SK-N-SH (cell line): ENCODE data around the gene SLC2A4. TPM values are rescaled to one million over a fixed set of nuclear protein-coding genes. Genes with fewer than 3 reads are reported as not detected.

Source experiments
- CTCF ChIA-PET: fragments of 300-600, 350-600 bp; formaldehyde crosslinking; extraction: SDS; loops from one replicate; lab custom pipeline; 2021; lab: Yijun Ruan, JAX
- POLR2A ChIA-PET: fragments of 350-600 bp; sonication (Branson Sonifier 250); formaldehyde crosslinking; extraction: SDS; loops from one replicate; lab custom pipeline; 2020; ENCODE audit warnings: antibody characterized with exemption, inconsistent platforms; lab: Yijun Ruan, JAX
- DNase-seq: peaks from one replicate; pipeline ENCODE4 v3.0.0; 2012
- H2AFZ ChIP-seq: fragments of 200-600 bp; sonication (generic); 2 replicates; pipeline ENCODE4 v1.8.1; 2016; ENCODE audit warnings: antibody characterized with exemption, mild to moderate bottlenecking, low read depth
- H3F3A ChIP-seq: fragments of 200-600 bp; sonication (generic); replicated peaks from 2 replicates; pipeline ENCODE3; 2016; ENCODE audit warnings: antibody characterized with exemption, mild to moderate bottlenecking; ENCODE audit not compliant: insufficient read depth
- H3K27ac ChIP-seq, 2 experiments: fragments of 200-500 bp in 1 of 2; fragments of 200-600 bp in 1 of 2; sonication (Bioruptor generic) in 1 of 2; sonication (generic), shearing (Covaris generic) in 1 of 2; 2 replicates each; pipeline versions ENCODE4 v1.5.1 to v1.6.1; 2014 to 2016; ENCODE audit warnings: low read depth in 2 of 2, inconsistent platforms in 1 of 2, low read length in 1 of 2, mild to moderate bottlenecking in 1 of 2, mixed read lengths in 1 of 2
- H3K27me3 ChIP-seq: fragments of 200-600 bp; sonication (generic), shearing (Covaris generic); 2 replicates; pipeline ENCODE4 v1.6.1; 2016; ENCODE audit warnings: mixed run types; ENCODE audit not compliant: insufficient read depth
- H3K36me3 ChIP-seq, 2 experiments: fragments of 200-500 bp in 1 of 2; fragments of 200-600 bp in 1 of 2; sonication (Bioruptor generic) in 1 of 2; sonication (generic) in 1 of 2; replicated peaks in 1 of 2; 2 replicates each; pipeline versions ENCODE3 to v1.5.1; 2014 to 2016; ENCODE audit warnings: low read length in 1 of 2, mild to moderate bottlenecking in 1 of 2; ENCODE audit not compliant: insufficient read depth in 2 of 2, control insufficient read depth in 1 of 2
- H3K4me1 ChIP-seq, 2 experiments: fragments of 200-500 bp in 1 of 2; fragments of 200-600 bp in 1 of 2; sonication (Bioruptor generic) in 1 of 2; sonication (generic), shearing (Covaris generic) in 1 of 2; 2 replicates each; pipeline versions ENCODE4 v1.5.1 to v1.6.1; 2014 to 2016; ENCODE audit warnings: low read depth in 1 of 2, low read length in 1 of 2, mixed run types in 1 of 2; ENCODE audit not compliant: insufficient read depth in 2 of 2, control insufficient read depth in 1 of 2
- H3K4me2 ChIP-seq: fragments of 200-600 bp; sonication (generic), shearing (Covaris generic); 2 replicates; pipeline ENCODE4 v1.6.1; 2017; ENCODE audit warnings: mixed run types
- H3K4me3 ChIP-seq, 2 experiments: fragments of 200-500 bp in 1 of 2; fragments of 200-600 bp in 1 of 2; sonication (Bioruptor generic) in 1 of 2; sonication (generic), shearing (Covaris generic) in 1 of 2; 2 replicates each; pipeline versions ENCODE4 v1.5.1 to v1.8.1; 2014 to 2016; ENCODE audit warnings: low read depth in 2 of 2, inconsistent platforms in 1 of 2, low read length in 1 of 2, mild to moderate bottlenecking in 1 of 2, mixed read lengths in 1 of 2, moderate library complexity in 1 of 2
- H3K79me2 ChIP-seq: fragments of 200-600 bp; sonication (generic); 2 replicates; pipeline ENCODE4 v1.8.1; 2017; ENCODE audit warnings: mild to moderate bottlenecking; ENCODE audit not compliant: insufficient read depth
- H3K9ac ChIP-seq: fragments of 200-600 bp; sonication (generic); 2 replicates; pipeline ENCODE4 v1.6.1; 2017; ENCODE audit warnings: mixed run types
- H3K9me2 ChIP-seq: fragments of 200-600 bp; sonication (generic); 2 replicates; pipeline ENCODE4 v1.6.1; 2017; ENCODE audit warnings: mixed run types
- H3K9me3 ChIP-seq: fragments of 200-600 bp; sonication (generic); 2 replicates; pipeline ENCODE4 v1.6.1; 2017; ENCODE audit warnings: mixed run types, mild to moderate bottlenecking, moderate library complexity
- H4K20me1 ChIP-seq: fragments of 200-600 bp; sonication (generic); 2 replicates; pipeline ENCODE4 v1.6.1; 2017; ENCODE audit warnings: mild to moderate bottlenecking, mixed run types; ENCODE audit not compliant: insufficient read depth
- EP300 ChIP-seq, 2 experiments: IDR thresholded peaks; 2 replicates each; pipeline versions ENCODE4 v1.4.0 to v1.6.1; 2012; ENCODE audit warnings: borderline replicate concordance in 1 of 2, low read depth in 1 of 2, low read length in 1 of 2
- EZH2phosphoT487 ChIP-seq: fragments of 200-600 bp; sonication (generic); IDR thresholded peaks from 2 replicates; pipeline ENCODE4 v1.6.1; 2017; ENCODE audit warnings: low read depth, mixed run types, mild to moderate bottlenecking, antibody characterized with exemption, moderate library complexity, borderline replicate concordance
- GABPA ChIP-seq: IDR thresholded peaks from 2 replicates; pipeline ENCODE4 v1.4.0; 2012; ENCODE audit warnings: low read depth, mild to moderate bottlenecking
- IRF3 ChIP-seq: fragments of 150-350 bp; IDR thresholded peaks from 2 replicates; pipeline ENCODE4 v1.6.1; 2016; ENCODE audit warnings: mild to moderate bottlenecking, low read depth, low read length
- NFIC ChIP-seq: IDR thresholded peaks from 2 replicates; pipeline ENCODE4 v1.4.0; 2012; ENCODE audit warnings: borderline replicate concordance
- POLR2AphosphoS5 ChIP-seq: IDR thresholded peaks from 2 replicates; pipeline ENCODE4 v1.6.1; 2012; ENCODE audit warnings: low read depth, low read length
- RCOR1 ChIP-seq: fragments of 150-350 bp; IDR thresholded peaks from 2 replicates; pipeline ENCODE4 v1.6.1; 2017; ENCODE audit warnings: antibody characterized with exemption, low read length
- REST ChIP-seq: IDR thresholded peaks from 2 replicates; pipeline ENCODE4 v1.6.1; 2012; ENCODE audit warnings: mild to moderate bottlenecking, low read depth, low read length, moderate library complexity
- RFX5 ChIP-seq: IDR thresholded peaks from 2 replicates; pipeline ENCODE4 v1.6.1; 2012; ENCODE audit warnings: mild to moderate bottlenecking, improper control_type of control experiment, low read length
- SIN3A ChIP-seq: IDR thresholded peaks from 2 replicates; pipeline ENCODE4 v1.6.1; 2012; ENCODE audit warnings: low read depth, mild to moderate bottlenecking, low read length, moderate library complexity, borderline replicate concordance
- YY1 ChIP-seq: IDR thresholded peaks from 2 replicates; pipeline ENCODE4 v1.4.0; 2012; ENCODE audit warnings: low read depth, mild to moderate bottlenecking
- WGBS: methylation state at CpG from one replicate; pipeline ENCODE4 v1.1.6; 2017; ENCODE audit warnings: low lambda C conversion rate; 5-methylcytosine and 5-hydroxymethylcytosine counted together
- polyA plus RNA-seq, 3 experiments: library from polyadenylated mRNA; depleted of rRNA; stranded (reverse); fragments of >200 nt; gene quantifications; 2 replicates each; pipeline ENCODE4 v1.2.3, GENCODE V29; 2012

The SLC2A4 gene
- polyA plus RNA-seq, 1 of the 3 experiments (the other 2 are of a cell fraction): 0.44 TPM

DNA sequence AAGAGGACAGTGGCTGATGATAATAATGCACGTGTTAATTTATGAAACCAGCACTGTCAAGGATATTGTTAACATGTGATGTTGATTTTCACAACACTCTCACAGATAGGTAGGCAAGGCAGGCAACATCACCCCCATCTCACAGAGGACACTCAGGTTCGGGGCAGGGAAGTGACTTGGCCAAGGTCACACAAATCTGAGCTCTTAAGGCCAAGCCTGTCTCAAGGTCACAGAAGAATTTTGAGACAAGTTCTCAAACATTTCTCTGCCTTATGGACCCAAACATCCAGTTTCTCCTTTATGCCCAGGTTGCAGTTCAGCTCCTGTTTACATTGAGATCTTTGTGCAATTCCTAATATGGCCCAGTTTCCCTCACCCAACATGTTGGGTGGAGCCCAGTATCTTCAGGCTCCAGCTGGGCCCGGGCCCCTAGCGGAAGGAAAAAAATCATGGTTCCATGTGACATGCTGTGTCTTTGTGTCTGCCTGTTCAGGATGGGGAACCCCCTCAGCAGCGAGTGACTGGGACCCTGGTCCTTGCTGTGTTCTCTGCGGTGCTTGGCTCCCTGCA lies 1.3 kb downstream of the SLC2A4 start (continued):
- TF ChIP-seq REST (no peak), NFIC (no peak), SIN3A (no peak)
- TF ChIP-seq, all 33 proteins: peak for 0

- TF ChIP-seq REST (no peak), POLR2AphosphoS5 (no peak), RFX5 (no peak), EP300 (IDR thresholded peaks at IDR 0.05; ENCODE audit: borderline replicate concordance in 1 of 2, low read depth in 1 of 2, low read length in 1 of 2) (no peak), SIN3A (no peak), GABPA (no peak), EZH2phosphoT487 (no peak), YY1 (no peak), RCOR1 (no peak), IRF3 (no peak)
- H3K4me1 ChIP-seq: peaks cover 6 to 18% of the 10 kb centered on the region in 2 experiments; a peak in 2 of 4 replicates
- peak; percentile 15 for DNase-seq
- peaks cover 6% of the 10 kb centered on the region; the same call in 1 of the 2 replicates for H3K27me3 ChIP-seq
- POLR2A ChIA-PET: no interaction called here
- WGBS: 86% methylated on average over 16 of the region's 18 CpGs
- H2AFZ ChIP-seq: no peak overlapping the region
- H3F3A ChIP-seq: peaks cover 15% of the 10 kb centered on the region
- no peaks in the 10 kb centered on the region for H3K79me2 ChIP-seq
- no peaks in the 10 kb centered on the region for H4K20me1 ChIP-seq
- no peaks in the 10 kb centered on the region for H3K9me2 ChIP-seq
- no peaks in the 10 kb centered on the region for H3K36me3 ChIP-seq
- H3K4me3 ChIP-seq: no peak overlapping the region
- no peaks in the 10 kb centered on the region for H3K9me3 ChIP-seq
- no peak overlapping the region for H3K9ac ChIP-seq
- H3K27ac ChIP-seq: no peak overlapping the region
- H3K4me2 ChIP-seq: no peak overlapping the region
- CTCF ChIA-PET: interaction anchor here (1.6 to 8.8 kb wide), 3 partner anchors 9 to 40 kb away, joined by 4 to 169 read pairs (median 34); no protein-coding TSS in a partner anchor
These were observed 2.1 kb downstream of the SLC2A4 start for GRCh38 chr17:7283471-7284216.
